Superior temporal gyrus (tissue), 1 donor: ENCODE results near the gene RANGRF.

Experiments
- DNase-seq: peaks from one replicate; pipeline ENCODE4 v3.0.0-alpha.2; 2016; ENCODE audit errors: extremely low spot score

RANGRF gene

DNA sequence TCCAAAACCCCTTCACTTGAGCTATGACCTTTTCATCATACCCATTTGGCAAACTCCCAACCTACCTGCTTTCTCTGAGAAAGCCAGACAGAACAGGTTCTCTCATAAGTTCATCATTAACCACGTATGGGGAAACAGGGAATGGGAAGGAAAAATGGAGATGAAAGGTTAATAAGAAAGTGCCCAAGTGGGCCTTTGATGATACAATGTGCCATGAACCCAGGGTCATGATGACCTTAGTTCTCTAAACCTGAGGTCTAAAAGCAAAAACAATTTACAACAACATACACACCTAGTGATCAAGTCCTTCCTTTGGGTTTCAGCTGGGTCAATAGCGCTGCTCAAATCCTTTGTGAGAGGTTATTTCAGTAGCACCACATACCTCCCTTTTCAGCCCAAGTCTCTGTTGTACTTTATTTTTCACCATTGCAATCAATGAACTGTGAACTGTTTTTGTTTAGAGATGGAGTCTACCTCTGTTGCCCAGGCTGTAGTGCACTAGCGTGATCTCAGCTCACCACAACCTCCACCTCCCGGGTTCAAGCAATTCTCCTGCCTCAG lies 14.5 kb upstream of the RANGRF start:
- no peak for DNase-seq

DNA sequence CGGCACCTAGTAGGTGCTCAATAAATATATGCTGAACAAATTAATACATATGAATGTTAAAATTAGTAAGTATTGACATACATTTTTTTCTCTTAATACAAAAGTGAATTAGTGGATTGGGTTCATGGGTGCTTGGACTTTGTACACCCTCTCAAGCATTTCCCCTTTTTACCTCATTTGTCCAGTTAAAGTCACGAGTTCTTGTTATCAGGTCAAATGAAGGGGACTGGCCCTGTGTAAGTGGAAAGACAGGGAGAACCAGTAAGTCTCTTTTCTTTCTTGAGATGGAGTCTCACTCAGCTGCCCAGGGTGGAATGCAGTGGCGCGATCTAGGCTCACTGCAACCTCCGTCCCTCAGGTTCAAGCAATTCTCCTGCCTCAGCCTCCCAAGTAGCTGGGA lies 13.7 kb upstream of the RANGRF start:
- no peak for DNase-seq

DNA sequence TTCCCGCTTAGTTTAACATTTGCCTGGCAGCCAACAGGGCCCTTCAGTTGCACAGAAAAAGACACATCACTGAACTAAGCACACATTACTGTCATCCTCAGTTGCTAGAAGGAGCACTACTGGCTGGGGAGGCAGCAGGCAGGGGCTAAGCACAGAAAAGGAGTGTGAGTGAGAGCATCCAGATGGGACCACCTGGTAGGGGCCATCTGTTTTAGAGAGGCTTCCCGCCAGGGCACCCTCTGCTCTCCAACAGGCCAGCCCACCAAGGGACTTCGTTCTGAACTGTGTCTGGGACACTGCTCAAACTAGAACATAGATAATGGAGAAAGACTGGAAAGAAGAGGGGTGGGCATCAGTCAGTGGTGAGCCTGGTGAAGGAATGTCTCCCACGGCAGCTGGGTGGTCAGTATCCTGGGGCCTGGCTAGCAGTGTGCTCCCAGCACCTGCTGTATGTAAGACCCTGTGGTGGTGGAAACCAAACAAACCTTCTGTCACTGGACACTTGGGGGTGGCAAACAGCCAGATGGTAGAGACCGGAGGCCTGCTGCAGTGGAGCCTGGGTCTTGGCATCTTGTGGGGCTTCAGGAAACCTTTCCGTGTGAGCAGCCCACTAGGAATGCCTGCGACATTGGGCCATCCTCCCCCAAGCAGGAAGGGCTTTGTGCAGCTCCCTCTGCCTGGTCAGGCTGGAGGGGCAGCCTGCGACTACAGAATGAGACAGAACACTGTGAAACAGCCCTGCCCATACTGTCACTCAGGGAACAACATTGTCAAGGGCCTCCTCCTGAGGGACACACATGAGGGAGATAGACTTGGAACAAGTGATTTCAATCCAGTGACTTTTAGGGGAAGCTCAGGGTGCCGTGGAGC lies 12.8 kb upstream of the RANGRF start:
- DNase-seq = no peak

DNA sequence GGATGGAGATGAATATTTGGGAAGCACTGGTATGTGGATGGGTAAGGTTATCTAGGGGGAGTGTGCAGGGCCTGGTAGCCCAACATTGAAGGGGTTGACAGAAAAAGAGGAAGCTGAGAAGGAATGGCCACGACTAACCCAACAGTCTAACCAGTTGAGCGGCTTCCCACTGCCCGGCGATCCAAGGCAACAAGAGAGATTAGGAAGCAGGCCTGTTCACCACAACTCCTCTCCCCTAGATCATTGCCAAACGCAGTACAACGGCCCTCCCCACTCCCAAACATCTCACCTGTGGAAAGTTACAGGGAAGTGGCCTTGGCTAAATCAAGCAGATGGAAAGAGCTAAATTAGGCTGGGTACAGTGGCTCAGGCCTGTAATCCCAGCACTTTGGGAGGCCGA lies 11.2 kb upstream of the RANGRF start:
- no peak for DNase-seq

DNA sequence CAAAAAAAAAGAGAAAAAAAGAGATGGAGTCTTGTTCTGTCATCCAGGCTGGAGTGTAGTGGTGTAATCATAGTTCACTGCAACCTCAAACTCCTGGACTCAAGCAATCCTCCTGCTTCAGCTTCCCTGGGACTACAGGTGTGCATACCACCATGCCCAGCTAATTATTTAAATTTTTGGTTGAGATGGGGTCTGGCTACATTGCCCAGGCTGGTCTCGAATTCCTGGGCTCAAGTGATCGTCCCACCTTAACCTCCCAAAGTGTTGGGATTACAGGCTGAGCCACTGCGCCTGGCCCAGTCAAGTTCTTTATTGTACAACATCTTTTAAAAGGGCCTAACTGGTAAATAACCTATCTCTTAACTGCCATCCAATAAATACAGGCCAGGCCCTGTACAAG lies 6.1 kb upstream of the RANGRF start:
- DNase-seq = no peak

DNA sequence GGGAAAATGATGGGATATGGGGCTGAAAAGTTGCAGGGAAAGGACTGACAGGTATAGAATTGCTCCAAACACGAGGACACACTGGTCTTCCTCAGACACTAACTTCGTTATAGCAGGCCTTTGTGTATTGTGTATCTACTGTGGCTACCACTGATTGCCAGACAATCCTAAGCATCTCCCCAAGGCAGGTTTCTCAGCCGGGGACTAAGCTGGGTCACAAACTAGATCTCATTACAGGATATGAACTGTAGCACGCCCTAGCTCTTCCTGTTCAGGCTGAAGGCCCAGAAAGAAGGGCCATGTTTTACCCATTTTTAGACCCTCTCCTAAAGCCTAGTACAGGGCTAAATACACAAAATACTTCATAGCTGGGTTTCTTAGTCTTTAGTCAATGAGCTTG lies 5.1 kb upstream of the RANGRF start:
- no peak for DNase-seq

DNA sequence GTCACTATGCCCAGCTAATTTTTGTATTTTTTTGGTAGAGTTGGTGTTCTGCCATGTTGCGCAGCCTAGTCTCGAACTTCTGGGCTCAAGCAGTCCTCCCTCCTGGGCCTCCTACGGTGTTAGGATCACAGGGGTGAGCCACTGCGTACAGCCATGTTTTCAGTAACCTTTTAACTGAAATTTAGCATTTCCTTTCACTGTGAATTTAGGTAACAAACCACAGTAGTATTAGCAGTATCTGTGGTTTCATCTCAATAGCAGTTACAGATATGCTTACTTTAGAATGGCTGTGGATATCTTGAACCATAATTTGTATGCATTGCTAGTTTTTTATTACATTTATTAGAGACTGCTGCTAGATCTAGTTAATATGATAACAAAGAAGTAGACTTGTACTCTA lies 4.3 kb upstream of the RANGRF start:
- DNase-seq = no peak

DNA sequence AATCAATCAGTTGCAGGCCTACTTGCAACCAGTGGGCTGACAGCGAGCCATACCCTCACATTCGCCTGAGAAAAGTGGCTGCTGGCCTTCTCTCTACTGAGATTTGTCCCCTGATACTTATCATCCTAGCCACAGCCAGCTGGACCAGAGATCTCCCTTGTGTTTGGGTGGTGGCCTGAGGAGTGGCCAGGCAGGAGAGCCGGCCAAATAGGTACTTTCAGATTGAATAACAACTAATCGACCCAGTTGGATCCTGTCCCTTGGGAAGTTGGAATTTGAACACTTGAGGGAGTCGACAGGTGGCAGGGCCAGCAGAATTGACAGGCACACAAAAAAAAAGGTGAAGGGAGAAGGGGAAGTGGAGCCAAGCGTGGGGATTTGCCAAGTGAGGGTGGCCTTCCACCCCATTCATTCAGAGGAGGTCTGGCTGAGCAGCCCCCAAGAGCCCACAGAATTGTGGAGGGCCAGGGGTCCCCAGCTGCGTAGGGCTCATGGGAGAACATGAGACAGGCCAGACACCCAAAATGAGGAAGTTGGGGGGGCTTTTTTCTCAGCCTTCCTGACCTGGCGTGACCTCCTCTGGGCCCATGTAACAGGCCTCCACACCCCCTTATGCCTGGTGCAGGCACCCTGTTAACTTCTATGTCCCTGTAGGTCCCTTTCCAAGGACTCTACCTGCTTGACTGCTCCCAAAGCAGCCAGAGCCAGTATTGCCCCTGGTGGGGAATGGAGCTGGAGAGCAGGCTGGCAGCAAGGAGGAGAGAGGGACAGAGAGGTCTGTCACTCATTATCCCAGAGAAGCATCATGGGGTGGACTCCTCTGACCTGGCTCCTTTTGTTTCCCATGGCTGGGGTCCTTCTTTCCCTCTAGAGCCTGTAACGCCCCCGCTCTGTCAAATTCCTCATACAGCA lies 2.9 kb upstream of the RANGRF start:
- DNase-seq = no peak

DNA sequence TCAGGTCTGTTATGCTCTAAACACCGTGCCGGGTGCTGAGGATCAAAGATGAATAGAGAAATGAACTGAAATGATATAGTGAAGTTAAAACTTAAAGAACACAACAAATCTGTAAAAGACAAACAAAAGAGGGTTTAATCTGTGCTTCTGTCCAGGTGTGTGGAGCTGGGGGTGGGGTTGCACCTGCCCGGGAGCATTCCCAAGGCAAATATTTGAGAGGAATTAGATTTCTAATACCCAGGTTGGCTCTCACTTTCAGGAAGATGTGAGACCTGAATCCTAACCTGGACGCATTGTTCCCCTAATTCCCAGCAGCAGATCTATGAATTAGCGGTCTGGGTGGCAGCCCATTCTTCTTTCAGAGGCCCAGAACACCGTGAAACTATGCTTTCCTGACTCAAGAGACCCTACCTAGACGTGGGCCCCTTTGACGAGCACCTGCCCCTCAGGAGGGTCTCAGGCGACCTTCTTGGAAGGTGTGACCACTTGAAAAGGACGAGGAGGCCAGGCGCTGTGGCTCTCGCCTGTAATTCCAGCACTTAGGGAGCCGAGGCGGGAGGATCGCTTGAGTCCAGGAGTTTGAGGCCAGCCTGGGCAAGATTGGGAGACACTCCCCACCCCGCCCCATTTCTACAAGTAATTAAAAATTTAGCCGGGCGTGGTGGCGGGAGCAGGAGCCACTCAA lies 677 bp upstream of the RANGRF start:
- no peak for DNase-seq

DNA sequence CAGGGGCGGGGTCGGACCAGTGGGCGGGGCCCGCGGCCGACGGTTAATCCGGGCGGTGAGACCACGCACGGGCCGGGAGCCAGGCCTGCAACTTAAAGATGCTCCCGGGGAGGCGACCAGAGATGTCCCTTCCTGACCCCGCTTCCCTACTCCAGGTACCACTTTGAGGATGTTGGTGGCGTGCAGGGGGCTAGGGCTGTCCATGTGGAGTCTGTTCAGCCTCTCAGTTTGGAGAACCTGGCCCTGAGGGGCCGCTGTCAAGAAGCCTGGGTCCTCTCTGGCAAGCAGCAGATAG lies 580 bp downstream of the RANGRF start:
- no peak for DNase-seq

DNA sequence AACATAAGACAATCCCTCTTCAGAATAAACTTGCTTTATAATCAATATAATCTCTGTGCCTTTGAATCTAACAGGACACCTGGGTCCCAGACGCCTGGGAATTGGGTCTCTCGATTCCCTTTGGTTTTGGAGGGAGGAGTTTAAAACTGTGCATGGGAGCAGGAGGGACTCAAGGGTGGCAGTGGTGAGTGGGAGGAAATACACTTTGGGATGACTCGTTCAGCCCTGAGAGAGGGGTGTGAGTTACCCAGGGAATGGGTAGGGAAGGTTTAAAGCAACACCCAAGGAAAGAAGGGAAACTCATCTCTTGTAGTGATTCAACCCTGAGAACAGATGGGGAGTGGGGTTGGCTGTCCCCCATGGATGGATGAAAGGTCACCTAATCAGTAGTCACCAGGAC lies 1.6 kb downstream of the RANGRF start:
- no peak for DNase-seq

DNA sequence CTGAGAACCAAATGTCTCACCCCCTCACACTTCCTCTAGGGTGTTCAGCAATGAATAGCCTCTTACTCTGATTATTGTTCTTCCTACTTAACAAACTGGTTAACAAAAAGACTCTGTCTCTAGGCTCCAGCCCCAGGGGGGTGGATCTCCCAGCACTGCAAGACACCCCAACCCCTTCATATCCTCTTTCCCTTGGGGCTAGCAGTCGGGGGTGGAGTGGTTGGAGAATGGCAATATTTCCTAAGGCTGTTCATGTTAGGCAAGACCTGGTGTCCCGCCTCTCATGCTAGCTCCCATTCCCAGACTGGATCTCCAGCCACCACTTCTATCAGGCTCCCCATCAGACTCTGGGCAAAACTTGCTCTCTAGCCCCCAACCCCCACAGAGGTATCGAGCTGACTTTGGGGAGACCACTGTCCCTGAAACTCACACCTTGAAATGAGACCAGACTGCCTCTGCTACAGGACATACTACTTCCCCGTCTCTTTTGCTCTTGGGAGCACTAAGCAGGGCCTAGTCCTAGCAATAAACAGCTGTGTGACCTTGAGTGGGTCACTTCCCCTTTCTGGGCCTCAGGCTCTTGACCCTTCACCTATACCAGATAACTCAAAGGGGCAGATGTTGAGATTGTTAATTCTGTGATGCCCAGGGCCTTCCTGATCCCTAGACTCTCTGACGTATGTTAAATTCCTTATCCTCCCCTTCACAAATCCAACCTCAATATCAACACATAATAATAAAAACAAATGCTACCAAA lies 4.3 kb downstream of the RANGRF start:
- no peak for DNase-seq

DNA sequence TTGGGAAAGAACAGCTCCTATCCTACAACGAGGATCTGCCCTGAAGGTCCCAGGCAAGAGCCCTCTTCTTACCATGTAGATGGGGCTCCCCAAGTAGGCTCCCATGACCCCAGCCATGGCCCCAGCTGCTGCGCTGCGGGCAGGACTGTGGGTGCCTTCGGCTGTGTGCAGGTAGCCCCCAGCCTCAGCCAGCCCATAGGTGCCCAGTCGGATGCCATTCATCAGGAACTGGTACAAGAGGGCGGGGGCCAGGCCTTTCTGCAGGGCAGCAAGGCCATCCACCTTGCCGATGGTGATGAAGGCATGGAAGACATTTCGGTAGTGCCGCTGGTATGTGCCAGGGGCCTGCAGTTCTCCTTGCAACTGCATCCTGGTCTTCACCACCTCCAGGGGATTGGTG lies 5.9 kb downstream of the RANGRF start:
- DNase-seq = no peak

DNA sequence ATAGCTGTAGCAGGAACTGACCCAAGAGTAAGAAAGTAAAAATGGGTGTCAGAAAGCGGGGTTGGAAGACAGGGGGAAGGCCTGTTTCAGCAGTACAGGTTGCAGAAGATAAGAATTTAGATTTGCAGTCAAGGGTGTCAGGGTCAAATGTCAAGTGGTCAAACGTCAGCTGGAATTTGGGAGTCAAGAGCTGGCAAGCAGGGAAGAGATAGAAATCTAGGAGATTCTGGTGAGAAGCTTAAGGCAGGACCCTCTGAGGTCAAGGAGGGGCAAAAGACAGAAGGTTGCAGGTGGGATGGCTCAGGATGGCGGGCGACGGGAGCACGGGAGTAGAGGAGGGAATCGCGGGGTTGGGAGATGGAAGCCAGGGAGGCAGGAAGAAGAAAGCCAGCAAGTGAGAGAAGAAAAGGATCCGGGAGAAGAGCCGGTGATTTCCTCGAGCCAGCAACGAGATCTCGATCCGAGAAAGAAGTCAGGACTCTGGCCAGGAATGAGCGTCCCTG lies 6.4 kb downstream of the RANGRF start:
- DNase-seq = no peak

DNA sequence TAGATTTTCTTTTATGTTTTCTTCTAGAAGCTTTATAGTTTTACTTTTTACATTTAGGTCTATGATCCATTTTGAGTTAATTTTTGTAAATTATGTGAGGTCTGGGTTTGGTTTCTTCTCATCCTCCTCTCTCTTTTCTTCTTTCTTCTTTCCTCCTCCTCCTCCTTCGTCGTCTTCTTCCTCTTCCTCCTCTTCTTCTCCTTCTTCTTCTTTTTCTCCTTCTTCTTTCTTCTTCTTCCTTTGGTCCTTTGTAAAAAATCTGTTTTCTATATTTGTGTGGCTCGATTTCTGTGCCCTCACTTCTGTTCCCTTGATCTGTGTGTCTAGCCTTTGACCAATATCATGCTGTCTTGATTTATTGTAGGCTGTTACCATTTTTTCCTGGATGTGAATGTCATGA lies 11.8 kb downstream of the RANGRF start:
- no peak for DNase-seq

DNA sequence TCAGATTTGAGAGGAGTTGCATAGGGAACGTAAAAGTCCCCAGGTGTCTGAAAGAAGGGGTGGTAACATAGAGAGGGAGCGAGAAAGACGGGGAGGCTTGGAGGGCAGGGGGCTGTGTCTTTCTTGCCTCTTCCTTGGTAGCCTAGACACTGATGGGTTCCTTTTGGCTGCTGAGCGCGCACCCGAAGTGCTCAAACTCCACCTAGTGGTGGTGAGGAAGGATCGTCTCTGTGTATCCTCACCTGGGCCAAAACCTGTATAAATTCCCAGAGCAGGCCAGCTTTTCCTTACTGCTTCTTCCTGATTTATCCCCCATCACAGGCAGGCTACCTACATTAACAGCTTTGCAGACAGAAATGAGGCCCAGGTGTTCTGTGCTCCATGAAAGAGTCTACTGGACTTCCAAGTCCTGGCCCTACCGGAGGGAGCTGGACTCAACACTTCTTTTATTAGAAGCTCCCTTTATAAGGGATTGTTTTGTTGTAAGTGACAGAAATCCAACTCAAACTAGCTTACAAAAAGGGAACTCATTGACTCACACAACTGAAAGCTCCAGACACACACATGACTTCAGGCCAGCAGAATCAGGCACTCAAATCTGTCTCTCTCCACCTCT lies 12.3 kb downstream of the RANGRF start:
- peak; percentile 78 for DNase-seq

DNA sequence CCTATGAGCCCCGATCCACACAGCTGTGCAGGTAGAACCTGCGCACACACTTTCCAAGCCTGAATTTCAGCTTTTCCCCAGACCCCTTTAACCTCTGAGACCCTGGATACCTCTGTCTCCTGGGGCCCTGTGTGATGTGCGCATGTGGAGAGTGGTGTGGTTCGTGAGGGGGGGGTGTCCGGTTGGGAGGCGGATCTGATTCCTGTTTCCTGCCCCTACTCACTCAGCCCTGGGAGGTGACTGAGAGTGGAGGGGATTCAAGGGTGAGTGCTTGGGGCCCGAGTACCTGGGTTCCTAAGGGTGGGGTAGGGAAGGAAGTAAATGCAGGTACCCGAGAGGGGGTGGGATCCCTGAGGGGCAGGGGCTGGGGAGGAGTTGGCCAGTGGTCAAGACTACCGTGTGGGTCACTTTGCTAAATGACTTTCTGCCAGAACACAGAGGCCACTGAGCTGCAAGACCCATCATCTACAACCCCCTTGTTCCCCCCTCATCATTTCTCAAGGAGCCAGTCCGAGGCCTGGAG lies 22.2 kb downstream of the RANGRF start:
- no peak for DNase-seq

DNA sequence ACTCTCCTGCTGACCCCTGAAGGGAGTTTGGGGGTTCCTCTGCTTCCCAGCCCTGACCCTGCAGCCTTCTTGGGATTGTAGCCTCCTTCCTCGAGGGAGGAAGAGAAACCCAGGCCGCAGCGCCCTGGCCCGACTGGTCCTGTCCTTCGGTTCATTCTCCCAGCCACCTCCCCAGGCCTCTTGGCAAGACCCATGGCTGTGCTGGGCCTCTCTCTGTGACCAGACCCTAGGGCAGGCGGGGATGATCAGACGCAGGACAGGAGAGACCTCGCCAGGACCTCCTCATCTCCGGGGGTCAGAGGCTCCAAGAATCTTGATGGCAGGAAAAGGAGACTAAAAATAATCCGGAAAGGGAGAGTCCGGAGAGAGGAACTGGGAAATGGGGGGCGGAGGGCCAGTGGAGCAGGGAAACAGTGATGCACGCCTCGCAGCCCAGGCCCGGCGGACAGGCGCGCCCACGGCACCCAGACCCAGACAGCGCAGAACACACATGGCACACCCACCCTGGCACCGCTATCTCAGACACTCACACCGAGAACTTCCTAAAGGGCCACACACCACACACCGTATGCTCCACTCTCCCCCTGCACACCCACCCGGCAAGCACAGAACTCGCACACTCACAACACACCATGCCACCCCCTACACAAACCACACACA lies 22.8 kb downstream of the RANGRF start:
- DNase-seq = no peak

DNA sequence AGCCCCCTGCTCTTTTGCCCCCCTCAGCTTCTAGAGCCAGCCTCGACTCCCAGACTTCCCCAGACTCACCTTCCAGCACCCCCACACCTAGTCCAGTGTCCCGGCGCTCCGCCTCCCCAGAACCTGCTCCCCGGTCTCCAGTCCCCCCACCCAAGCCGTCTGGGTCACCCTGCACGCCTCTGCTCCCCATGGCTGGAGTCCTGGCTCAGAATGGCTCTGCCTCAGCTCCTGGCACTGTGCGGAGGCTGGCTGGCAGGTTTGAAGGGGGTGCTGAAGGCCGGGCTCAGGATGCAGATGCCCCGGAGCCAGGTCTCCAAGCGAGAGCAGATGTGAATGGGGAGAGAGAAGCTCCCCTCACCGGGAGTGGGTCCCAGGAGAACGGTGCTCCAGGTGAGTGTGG lies 23.8 kb downstream of the RANGRF start:
- DNase-seq = no peak
